K562 (cell line): Measurements from ENCODE around the gene SNU13. TPM values are rescaled to one million over a fixed set of nuclear protein-coding genes. Genes with fewer than 3 reads are reported as not detected.

Source experiments
- ARID4B ChIP-seq: sonication (generic); formaldehyde crosslinking; IDR thresholded peaks from 2 replicates; pipeline ENCODE4 v1.8.0; 2022; ENCODE audit warnings: mild to moderate bottlenecking, missing genetic modification reagents
- ARNT ChIP-seq, 2 experiments: fragments of 450-650 bp; IDR thresholded peaks; 2 replicates each; pipeline ENCODE4 v1.6.1; 2016; ENCODE audit warnings: mild to moderate bottlenecking in 1 of 2
- BRF2 ChIP-seq: IDR thresholded peaks from 3 replicates; pipeline ENCODE4 v1.6.1; 2011; ENCODE audit warnings: borderline replicate concordance, mild to moderate bottlenecking; ENCODE audit not compliant: insufficient read length, insufficient read depth
- CAMTA2 ChIP-seq: fragments of 250-450 bp; sonication (Bioruptor Pico); conservative IDR thresholded peaks from 2 replicates; pipeline ENCODE4 v1.5.1; 2022
- CCAR2 ChIP-seq: fragments of 200-400 bp; formaldehyde crosslinking; IDR thresholded peaks from 2 replicates; pipeline ENCODE4 v1.6.1; 2017; ENCODE audit warnings: mild to moderate bottlenecking, low read depth, low read length
- FOS ChIP-seq: IDR thresholded peaks from 3 replicates; pipeline ENCODE4 v1.6.1; 2011; ENCODE audit not compliant: insufficient read length; ENCODE audit errors: extremely low read depth
- FOXA1 ChIP-seq: fragments of 450-650 bp; IDR thresholded peaks from 2 replicates; pipeline ENCODE4 v1.6.1; 2016; ENCODE audit warnings: mild to moderate bottlenecking, borderline replicate concordance
- GTF2B ChIP-seq: IDR thresholded peaks from 2 replicates; pipeline ENCODE4 v1.6.1; 2011; ENCODE audit not compliant: insufficient read length; ENCODE audit errors: extremely low read depth
- HEY1 ChIP-seq: fragments of 250-450 bp; sonication (Bioruptor Pico); IDR thresholded peaks from 2 replicates; pipeline ENCODE4 v1.5.0; 2020; ENCODE audit warnings: mild to moderate bottlenecking, moderate library complexity, borderline replicate concordance
- JUN ChIP-seq, 2 experiments: sonication (generic) in 1 of 2; formaldehyde crosslinking in 1 of 2; IDR thresholded peaks; 2 replicates each; pipeline versions ENCODE4 v1.6.1 to v1.8.0; 2012 to 2022; ENCODE audit warnings: borderline replicate concordance in 2 of 2, mild to moderate bottlenecking in 2 of 2, improper control_type of control experiment in 1 of 2, low read depth in 1 of 2, low read length in 1 of 2, missing genetic modification reagents in 1 of 2
- NCOA4 ChIP-seq: fragments of 450-650 bp; IDR thresholded peaks from 2 replicates; pipeline ENCODE4 v1.6.1; 2018; ENCODE audit warnings: mild to moderate bottlenecking; ENCODE audit not compliant: partially characterized antibody
- NFIC ChIP-seq: fragments of 450-650 bp; IDR thresholded peaks from 2 replicates; pipeline ENCODE4 v1.6.1; 2017; ENCODE audit warnings: mild to moderate bottlenecking, inconsistent platforms
- POLR3A ChIP-seq: IDR thresholded peaks from 2 replicates; pipeline ENCODE4 v1.6.1; 2011; ENCODE audit warnings: borderline replicate concordance, mild to moderate bottlenecking, moderate library complexity; ENCODE audit not compliant: insufficient read length, insufficient read depth; ENCODE audit errors: extremely low read depth
- RBM15 ChIP-seq: fragments of 200-400 bp; formaldehyde crosslinking; IDR thresholded peaks from 2 replicates; pipeline ENCODE4 v1.6.1; 2018; ENCODE audit warnings: mild to moderate bottlenecking, low read length, moderate library complexity; ENCODE audit not compliant: insufficient read depth
- RBM39 ChIP-seq: fragments of 200-400 bp; formaldehyde crosslinking; optimal IDR thresholded peaks from 2 replicates; pipeline ENCODE3; 2018; ENCODE audit warnings: low read depth, low read length
- TEAD2 ChIP-seq: fragments of 450-650 bp; IDR thresholded peaks from 2 replicates; pipeline ENCODE4 v1.6.1; 2016; ENCODE audit warnings: missing genetic modification characterization, control low read depth, missing compliant biosample characterization
- polyA plus RNA-seq, 8 experiments: library from polyadenylated mRNA; depleted of rRNA in 4 of 8; stranded (reverse) in 5 of 8; unstranded in 3 of 8; fragments of >200 nt; fragmentation: Nextera tagmentation in 2 of 8; fragmentation: Illumina TruSeq in 1 of 8; extraction: Ambion mirVana in 2 of 8; extraction: Trizol in 1 of 8; gene quantifications; 2 replicates each; pipeline versions ENCODE4 v1.2.1 to v1.2.3, GENCODE V29; 2011 to 2014; ENCODE audit warnings: inconsistent platforms in 1 of 8, missing spikeins in 1 of 8
- total RNA-seq, 7 experiments: library from RNA; depleted of rRNA in 6 of 7; stranded (reverse); fragments of >200 nt in 6 of 7; fragmentation: Illumina TruSeq in 2 of 7; extraction: Trizol in 2 of 7; gene quantifications; 2 replicates each; pipeline versions ENCODE4 v1.2.1 to v1.2.3, GENCODE V29; 2011 to 2021; ENCODE audit warnings: low replicate concordance in 1 of 7
- TF ChIP-seq, protein P1 (sequence below): fragments of 150-350 bp; conservative IDR thresholded peaks from 2 replicates; pipeline ENCODE4 v1.6.1; 2014; ENCODE audit warnings: low read length

Gene SNU13
- total and polyA plus RNA-seq, 9 of the 15 experiments (the other 6 are each of a cell fraction or from before 2014, with no cell fraction given), result 185 to 981 (median 283) TPM

GRCh38 chr22:41688365-41689211, at the start of gene SNU13 (continued):
- no peak for TF ChIP-seq GTF2B
- TF ChIP-seq ARNT (IDR thresholded peaks at IDR 0.05), result no peak
- no peak for TF ChIP-seq RBM39
- TF ChIP-seq ARID4B (CRISPR knock-in tag), result 0 out of 2 replicates have a peak, but pooled peaks have one; percentile 44
- TF ChIP-seq CCAR2, result no peak
- no peak for TF ChIP-seq HEY1
- peak; percentile 13; the same call in 1 of the 2 replicates for TF ChIP-seq NFIC
- no peak for TF ChIP-seq TEAD2 (tag)
- TF ChIP-seq CAMTA2, result no peak
- TF ChIP-seq, protein P1, sequence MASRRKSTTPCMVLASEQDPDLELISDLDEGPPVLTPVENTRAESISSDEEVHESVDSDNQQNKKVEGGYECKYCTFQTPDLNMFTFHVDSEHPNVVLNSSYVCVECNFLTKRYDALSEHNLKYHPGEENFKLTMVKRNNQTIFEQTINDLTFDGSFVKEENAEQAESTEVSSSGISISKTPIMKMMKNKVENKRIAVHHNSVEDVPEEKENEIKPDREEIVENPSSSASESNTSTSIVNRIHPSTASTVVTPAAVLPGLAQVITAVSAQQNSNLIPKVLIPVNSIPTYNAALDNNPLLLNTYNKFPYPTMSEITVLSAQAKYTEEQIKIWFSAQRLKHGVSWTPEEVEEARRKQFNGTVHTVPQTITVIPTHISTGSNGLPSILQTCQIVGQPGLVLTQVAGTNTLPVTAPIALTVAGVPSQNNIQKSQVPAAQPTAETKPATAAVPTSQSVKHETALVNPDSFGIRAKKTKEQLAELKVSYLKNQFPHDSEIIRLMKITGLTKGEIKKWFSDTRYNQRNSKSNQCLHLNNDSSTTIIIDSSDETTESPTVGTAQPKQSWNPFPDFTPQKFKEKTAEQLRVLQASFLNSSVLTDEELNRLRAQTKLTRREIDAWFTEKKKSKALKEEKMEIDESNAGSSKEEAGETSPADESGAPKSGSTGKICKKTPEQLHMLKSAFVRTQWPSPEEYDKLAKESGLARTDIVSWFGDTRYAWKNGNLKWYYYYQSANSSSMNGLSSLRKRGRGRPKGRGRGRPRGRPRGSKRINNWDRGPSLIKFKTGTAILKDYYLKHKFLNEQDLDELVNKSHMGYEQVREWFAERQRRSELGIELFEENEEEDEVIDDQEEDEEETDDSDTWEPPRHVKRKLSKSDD, result no peak
- TF ChIP-seq POLR3A, result no peak
- TF ChIP-seq FOXA1, result no peak
- TF ChIP-seq BRF2, result no peak
- TF ChIP-seq NCOA4, result no peak
- TF ChIP-seq RBM15, result no peak
- no peak for TF ChIP-seq JUN (IDR thresholded peaks at IDR 0.05; ENCODE audit: borderline replicate concordance, low read depth, low read length)
- no peak for TF ChIP-seq JUN (CRISPR knock-in tag; IDR thresholded peaks at IDR 0.05; ENCODE audit: borderline replicate concordance)
- TF ChIP-seq FOS, result no peak
